ENCODE results near the gene C3orf49.

DNA sequence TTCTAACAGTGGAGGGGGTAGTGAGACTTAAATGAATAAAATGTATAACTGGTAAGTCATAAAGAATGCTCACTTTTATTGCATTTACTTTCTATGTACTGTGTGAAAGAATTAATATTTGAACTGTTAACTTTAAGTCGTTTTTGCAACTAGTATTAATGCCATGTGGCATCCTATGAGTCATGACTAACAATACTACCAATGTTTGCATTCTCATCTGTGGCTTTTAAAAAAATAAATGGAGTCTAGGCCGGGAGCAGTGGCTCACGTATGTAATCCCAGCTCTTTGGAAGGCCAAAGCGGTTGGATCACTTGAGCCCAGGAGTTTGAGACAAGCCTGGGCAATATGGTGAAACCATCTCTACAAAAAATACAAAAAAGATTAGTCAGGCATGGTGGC is 5.2 kb downstream of the C3orf49 start:
- TF ChIP-seq, protein P1, sequence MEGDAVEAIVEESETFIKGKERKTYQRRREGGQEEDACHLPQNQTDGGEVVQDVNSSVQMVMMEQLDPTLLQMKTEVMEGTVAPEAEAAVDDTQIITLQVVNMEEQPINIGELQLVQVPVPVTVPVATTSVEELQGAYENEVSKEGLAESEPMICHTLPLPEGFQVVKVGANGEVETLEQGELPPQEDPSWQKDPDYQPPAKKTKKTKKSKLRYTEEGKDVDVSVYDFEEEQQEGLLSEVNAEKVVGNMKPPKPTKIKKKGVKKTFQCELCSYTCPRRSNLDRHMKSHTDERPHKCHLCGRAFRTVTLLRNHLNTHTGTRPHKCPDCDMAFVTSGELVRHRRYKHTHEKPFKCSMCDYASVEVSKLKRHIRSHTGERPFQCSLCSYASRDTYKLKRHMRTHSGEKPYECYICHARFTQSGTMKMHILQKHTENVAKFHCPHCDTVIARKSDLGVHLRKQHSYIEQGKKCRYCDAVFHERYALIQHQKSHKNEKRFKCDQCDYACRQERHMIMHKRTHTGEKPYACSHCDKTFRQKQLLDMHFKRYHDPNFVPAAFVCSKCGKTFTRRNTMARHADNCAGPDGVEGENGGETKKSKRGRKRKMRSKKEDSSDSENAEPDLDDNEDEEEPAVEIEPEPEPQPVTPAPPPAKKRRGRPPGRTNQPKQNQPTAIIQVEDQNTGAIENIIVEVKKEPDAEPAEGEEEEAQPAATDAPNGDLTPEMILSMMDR (IDR thresholded peaks at IDR 0.05), result no peak
- TF ChIP-seq EP300 (IDR thresholded peaks at IDR 0.05) (no peak), POLR2AphosphoS5 (IDR thresholded peaks at IDR 0.05) (no peak)

Data from stomach (tissue), 4 donors.